ENCODE measurements around the gene PROS1.
"Not testable (repeated sequence)": the region's sequence is repeated elsewhere in the genome, so short reads cannot be mapped to it uniquely, and the experiment has no call there.

The PROS1 gene

GRCh38 chr3:93969443-93969842, 4.3 kb downstream of the PROS1 start:
- no peak for DNase-seq

DNA sequence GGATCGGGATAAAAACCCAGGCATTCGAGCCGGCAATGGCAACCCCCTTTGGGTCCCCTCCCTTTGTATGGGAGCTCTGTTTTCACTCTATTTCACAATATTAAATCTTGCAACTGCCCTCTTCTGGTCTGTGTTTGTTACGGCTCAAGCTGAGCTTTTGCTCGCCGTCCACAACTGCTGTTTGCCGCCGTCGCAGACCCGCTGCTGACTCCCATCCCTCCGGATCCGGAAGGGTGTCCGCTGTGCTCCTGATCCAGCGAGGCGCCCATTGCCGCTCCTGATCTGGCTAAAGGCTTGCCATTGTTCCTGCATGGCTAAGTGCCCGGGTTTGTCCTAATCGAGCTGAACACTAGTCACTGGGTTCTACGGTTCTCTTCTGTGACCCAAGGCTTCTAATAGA, 8.6 kb downstream of the PROS1 start:
- not testable (repeated sequence) for DNase-seq

- DNase-seq = no peak
Observed at GRCh38 chr3:93962798-93963197, 10.9 kb downstream of the PROS1 start.

DNA sequence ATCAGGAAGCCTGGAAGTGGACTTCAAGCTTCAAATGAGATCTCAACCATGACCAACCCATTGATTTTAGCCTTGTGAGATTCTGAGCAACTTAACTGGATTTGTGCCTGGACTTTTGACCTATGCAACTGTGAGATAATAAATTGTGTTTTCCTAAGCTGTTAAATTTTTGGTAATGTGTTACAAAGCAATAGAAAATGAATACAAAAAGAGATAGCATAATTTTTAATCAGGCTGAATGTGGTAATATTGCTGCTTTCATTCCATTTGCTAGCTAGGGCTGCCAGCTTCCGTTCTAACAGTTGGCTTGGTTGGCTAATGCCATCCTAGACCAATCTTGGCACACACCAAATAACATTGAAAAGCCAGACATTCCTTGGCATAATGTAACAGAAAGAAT, 12.2 kb downstream of the PROS1 start:
- no peak for DNase-seq

DNA sequence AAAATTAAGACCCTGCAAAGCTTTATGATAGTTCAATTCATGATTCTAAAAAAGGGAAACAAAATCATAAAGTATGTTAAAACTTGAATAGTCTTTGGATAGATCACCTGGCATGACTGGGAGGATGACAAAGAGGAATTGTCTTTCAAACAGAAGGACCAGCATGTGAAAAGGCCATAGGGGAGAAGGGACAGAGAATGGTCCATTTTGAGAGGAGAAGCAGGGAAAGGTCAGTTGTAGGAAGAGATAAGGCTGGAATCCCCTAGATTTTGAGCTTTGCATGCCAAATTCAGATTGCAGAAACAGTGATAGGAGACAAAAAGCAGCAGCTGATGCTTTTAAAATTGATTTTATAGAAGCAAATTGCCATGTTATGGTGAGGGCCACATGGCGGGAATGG, 12.7 kb downstream of the PROS1 start:
- no peak for DNase-seq

GRCh38 chr3:93949958-93950357, 23.7 kb downstream of the PROS1 start:
- not testable (repeated sequence) for DNase-seq

- not testable (repeated sequence) for DNase-seq
Observed at GRCh38 chr3:93937485-93937884, 36.2 kb downstream of the PROS1 start.

DNA sequence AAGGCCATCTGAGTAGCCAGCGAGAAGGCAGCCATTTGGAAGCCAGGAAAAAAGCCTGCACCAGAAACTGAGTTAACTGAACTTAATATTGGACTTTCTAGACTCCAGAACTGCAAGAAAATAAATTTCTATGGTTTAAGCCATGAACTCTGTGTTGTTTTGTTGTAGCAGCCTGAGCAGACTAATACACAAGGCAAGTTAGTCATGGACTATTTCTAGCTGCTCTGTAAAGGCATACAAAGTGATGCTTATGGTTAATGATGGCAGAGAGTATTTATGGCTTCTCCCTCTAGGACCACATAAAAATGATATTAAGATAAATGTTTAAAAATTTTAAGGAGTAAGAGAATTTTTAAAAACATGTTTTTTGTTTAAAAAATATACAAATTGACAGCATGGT, 37.1 kb downstream of the PROS1 start:
- no peak for DNase-seq

GRCh38 chr3:93934366-93935046, 39.2 kb downstream of the PROS1 start:
- DNase-seq = no peak

- DNase-seq = no peak
Observed at GRCh38 chr3:93931597-93932229, 42.0 kb downstream of the PROS1 start.

GRCh38 chr3:93930041-93930440, 43.7 kb downstream of the PROS1 start:
- DNase-seq = no peak

DNA sequence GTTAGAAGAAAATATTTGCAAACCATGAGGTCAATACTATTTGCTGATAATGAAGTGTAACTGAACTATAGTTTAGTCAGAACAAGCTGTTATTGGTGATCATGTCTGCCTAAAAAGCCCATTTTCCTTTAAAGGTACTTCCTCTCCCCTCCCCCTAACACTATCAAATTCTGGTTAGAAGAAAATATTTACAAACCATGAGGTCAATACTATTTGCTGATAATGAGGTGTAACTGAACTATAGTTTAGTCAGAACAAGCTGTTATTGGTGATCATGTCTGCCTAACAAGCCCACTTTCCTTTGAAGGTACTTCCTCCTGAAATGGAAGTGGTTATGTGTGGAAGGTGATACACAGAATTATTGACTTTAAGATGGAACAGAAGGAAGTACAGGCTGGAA, 46.9 kb downstream of the PROS1 start:
- no peak for DNase-seq

DNA sequence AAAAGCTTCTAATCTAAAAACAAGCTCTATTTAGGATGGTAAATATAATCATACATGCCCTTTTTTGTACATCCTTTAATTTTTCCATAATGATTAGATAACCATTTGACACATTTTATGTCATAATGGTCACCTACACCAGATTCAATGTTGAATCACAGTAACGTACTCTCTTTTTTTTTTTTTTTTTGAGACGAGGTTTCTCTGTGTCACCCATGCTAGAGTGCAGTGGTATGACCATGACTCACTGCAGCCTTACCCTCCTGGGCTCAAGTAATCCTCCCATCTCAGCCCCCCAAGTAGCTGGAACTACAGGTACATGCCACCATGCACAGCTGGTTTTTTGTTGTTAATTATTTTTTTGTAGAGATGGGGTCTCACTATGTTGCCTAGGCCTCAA, 49.2 kb downstream of the PROS1 start:
- no peak for DNase-seq

DNA sequence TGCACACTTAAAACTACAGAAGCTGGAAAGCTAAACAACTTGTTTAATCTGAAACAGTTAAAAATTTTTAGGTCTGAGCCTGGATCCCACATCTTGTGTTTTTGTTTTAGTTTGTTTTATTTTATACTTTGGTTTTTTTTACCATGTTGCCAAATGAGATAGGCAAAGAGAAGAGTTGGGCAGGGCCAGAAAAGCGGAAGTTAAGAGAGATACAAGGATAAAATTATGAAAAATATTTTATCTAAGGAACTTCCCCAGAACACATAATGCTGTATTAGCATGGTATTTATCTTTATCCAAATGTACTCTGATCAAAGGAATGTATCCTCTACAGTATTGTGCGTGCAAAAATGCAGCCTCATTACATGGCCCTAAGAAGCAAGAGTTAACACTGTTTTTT, 50.7 kb downstream of the PROS1 start:
- DNase-seq = no peak

DNA sequence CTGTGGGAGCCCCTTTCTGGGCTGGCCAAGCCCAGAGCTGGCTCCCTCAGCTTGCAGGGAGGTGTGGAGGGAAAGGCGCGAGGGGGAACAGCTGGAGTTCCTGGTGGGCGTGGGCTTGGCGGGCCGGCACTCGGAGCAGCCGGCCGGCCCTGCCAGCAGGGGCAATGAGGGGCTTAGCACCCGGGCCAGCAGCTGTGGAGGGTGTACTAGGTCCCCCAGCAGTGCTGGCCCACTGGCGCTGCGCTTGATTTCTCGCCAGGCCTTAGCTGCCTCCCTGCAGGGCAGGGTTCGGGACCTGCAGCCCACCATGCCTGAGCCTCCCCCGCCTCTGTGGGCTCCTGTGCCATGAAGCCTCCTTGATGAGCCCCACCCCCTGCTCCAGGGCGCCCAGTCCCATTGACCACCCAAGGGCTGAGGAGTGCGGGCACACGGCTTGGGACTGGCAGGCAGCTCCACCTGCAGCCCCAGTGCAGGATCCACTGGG, 56.1 kb downstream of the PROS1 start:
- not testable (repeated sequence) for DNase-seq

GRCh38 chr3:93913623-93914022, 60.1 kb downstream of the PROS1 start:
- not testable (repeated sequence) for DNase-seq

DNA sequence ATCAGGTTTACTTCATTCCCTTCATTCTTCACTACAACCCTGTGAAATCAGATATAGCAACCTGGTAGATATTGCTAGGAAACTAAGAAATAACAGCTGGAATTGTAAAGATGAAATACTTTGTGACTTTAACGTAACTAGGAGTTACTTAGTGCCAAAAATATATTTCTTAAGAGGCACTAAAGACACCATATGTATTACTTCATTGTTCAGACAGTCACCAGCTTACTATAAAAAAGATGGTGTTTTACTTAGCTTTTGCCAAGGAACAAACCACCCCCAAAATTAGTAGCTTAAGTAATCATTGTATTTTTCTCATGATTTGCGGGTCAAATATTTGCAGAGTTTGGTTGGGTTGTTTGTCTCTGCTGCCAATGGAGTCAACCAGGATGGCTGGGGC, 62.5 kb downstream of the PROS1 start:
- DNase-seq = no peak

GRCh38 chr3:93910097-93910496, 63.6 kb downstream of the PROS1 start:
- DNase-seq = no peak

DNA sequence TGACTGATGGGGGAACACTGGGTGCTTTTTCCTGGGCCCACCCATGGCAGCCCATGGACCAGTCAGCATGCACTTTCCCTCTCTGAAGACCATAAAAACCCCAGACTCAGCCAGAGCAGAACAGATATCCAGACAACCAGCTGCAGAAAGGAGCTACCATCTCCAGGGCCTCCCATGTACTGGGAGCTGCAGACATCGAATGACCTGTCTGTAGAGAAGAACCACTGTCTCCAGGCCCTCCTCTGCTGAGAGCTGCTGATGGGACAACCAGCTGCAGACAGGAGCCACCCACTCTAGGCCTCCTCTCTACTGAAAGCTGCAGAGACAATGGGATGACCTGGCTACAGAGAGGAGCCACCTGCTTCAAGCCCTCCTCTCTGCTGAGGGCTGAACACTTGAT, 66.6 kb downstream of the PROS1 start:
- no peak for DNase-seq

DNA sequence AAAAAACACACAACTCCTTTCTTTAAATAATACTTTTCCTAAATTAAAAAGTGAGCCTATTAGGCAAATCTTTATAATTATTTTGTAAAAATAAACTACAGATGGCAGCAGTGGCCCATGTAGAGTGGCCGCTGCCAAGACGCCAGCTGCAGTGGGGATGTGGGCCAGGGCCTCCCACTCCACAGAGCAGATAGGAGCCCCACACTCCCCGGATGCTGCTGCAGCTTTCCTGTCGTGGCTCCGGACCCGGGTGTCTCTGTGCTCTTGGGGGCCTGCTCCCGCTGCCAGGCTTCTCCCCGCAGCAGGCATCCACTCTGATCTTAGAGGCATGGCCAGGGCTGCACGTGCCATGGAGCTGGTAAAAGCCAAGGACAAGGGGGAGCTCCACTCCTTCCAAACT, 67.5 kb downstream of the PROS1 start:
- DNase-seq = no peak

DNA sequence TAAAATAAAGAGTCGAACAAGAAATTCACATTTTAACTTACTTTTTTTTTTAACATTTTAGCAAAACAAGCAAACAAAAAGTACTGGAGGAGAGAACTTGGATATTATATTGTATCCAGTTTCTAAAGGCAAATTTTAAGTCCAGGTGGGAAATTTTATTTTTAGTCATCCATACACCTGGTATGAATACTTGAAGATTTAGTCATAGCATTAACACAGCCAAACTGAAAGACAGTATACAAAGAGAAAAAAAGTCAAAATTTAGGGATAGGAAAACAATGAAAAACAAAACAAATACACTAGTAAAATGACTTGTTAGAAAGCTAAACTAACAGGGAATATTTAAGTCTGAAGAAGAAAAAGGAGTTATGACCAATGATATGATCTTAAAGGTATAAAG, 69.1 kb downstream of the PROS1 start:
- no peak for DNase-seq

DNA sequence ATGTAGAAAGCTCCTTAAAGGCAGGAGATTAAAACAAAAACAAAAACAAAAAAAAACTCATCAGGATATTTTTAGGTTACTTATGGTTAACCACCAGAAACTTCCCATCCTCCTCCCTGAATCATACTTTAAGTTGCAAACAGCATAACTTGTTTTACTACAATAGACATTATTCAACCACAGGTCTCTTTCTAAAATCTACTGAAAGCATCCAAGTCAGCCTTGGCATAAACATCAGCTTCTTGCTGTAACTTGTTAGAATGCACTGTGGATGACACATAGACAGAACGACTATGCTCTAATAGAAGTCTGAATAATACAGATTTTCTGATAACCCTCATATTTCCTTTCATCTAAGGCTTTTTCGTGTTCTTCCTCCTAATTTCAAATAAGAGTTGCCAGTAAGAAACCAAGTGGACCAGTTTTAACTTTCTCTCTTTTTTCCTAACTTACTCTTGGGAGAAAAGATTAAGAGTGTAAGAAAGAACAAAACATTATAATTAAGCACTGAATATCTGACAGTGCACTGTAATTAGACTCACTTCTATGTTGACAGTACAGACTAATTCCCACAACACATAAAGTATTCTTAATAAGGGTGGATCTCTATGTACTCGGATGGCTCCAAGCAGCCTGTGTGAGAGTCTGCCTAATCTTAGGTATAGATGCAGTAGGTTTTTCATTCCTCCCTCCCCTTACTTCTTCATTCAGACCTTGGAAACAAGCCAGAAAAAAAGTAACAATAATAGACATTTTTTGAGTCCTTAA, 95.3 kb downstream of the PROS1 start:
- not testable (repeated sequence) for DNase-seq

DNA sequence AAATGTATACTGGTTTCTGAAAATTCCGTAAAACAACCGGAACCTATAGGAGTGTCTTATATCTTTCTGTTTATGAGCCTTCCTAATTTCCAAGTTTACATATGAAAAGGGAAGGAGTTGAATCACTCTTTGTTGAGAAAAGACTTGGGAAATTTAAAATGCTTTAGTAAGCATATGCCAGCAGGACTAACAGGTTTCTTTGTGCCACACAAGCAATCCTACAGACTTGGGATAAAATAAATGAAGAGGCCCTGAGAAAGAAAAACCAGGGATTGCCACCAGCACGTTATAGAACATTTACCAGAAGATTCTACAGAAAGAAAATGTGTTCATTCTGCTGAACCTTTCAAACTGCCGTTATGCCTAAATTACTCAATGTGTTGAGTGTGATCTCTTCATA, 96.3 kb downstream of the PROS1 start:
- DNase-seq = not testable (repeated sequence)

- DNase-seq = not testable (repeated sequence)
Observed at GRCh38 chr3:93873412-93873811, 100.3 kb downstream of the PROS1 start.

All from activated CD8-positive, alpha-beta memory T cell treated with anti-CD3 and anti-CD28 coated beads, Interleukin-2, amount 50 U/mL, for 4 hours (primary cell).